IMR-90 (cell line): Measurements from ENCODE around the gene RHOG. TPM values are rescaled to one million over a fixed set of nuclear protein-coding genes. Genes with fewer than 3 reads are reported as not detected.

Source experiments
- ATAC-seq: fragments of 200-7000 bp; cut with Tn5 transposase; 2 replicates; pipeline ENCODE4 v1.9.1; 2020; ENCODE audit warnings: low read depth, mild to moderate bottlenecking, moderate library complexity
- BruUV-seq: library from RNA; stranded (reverse); fragments of 400-500 nt; replicated peaks from 2 replicates; lab custom pipeline; 2021; lab: Mats Ljungman, UMichigan
- CTCF ChIA-PET: fragments of 300-600 bp; formaldehyde crosslinking; extraction: SDS; loops from one replicate; lab custom pipeline; 2021; ENCODE audit warnings: antibody characterized with exemption; lab: Yijun Ruan, JAX
- POLR2A ChIA-PET: fragments of 300-600 bp; sonication (Branson Sonifier 250); formaldehyde crosslinking; loops from one replicate; lab custom pipeline; 2022; ENCODE audit warnings: antibody characterized with exemption; ENCODE audit not compliant: unreplicated experiment; lab: Charles Lee
- DNase-seq: peaks from one replicate; pipeline ENCODE4 v3.0.0; 2013
- H2AFZ ChIP-seq: replicated peaks from 2 replicates; pipeline ENCODE3; 2013; ENCODE audit warnings: low read length, mild to moderate bottlenecking; ENCODE audit not compliant: poor library complexity
- H2AK5ac ChIP-seq: 2 replicates; pipeline ENCODE4 v1.6.1; 2013; ENCODE audit warnings: low read depth, low read length, inconsistent platforms
- H2AK9ac ChIP-seq: replicated peaks from 2 replicates; pipeline ENCODE3; 2013; ENCODE audit warnings: mild to moderate bottlenecking, low read depth, low read length, moderate library complexity; ENCODE audit not compliant: poor library complexity
- H2BK120ac ChIP-seq: 2 replicates; pipeline ENCODE4 v1.6.1; 2013; ENCODE audit warnings: low read depth, low read length, inconsistent platforms
- H2BK15ac ChIP-seq: 3 replicates; pipeline ENCODE4 v1.6.1; 2013; ENCODE audit warnings: low read depth, low read length, inconsistent platforms
- H2BK20ac ChIP-seq: 2 replicates; pipeline ENCODE4 v1.6.1; 2013; ENCODE audit warnings: low read depth, mild to moderate bottlenecking, inconsistent platforms, low read length, moderate library complexity
- H2BK5ac ChIP-seq: 2 replicates; pipeline ENCODE4 v1.6.1; 2013; ENCODE audit warnings: mild to moderate bottlenecking, low read depth, low read length, inconsistent platforms; ENCODE audit not compliant: poor library complexity, severe bottlenecking
- H3K14ac ChIP-seq: replicated peaks from 2 replicates; pipeline ENCODE4 v1.6.1; 2013; ENCODE audit warnings: low read depth, low read length, inconsistent platforms
- H3K18ac ChIP-seq: 2 replicates; pipeline ENCODE4 v1.6.1; 2013; ENCODE audit warnings: low read depth, low read length, control low read depth
- H3K23ac ChIP-seq: 2 replicates; pipeline ENCODE4 v1.6.1; 2013; ENCODE audit warnings: low read depth, low read length, inconsistent platforms
- H3K27ac ChIP-seq: 2 replicates; pipeline ENCODE4 v1.5.1; 2013; ENCODE audit warnings: mild to moderate bottlenecking, control low read depth, low read length; ENCODE audit not compliant: insufficient read depth
- H3K27me3 ChIP-seq: 2 replicates; pipeline ENCODE4 v1.6.1; 2013; ENCODE audit warnings: low read length; ENCODE audit not compliant: control insufficient read depth, insufficient read depth
- H3K36me3 ChIP-seq: 2 replicates; pipeline ENCODE4 v1.6.1; 2013; ENCODE audit warnings: low read length, mixed read lengths; ENCODE audit not compliant: control insufficient read depth, insufficient read depth
- H3K4ac ChIP-seq: 2 replicates; pipeline ENCODE4 v1.6.1; 2013; ENCODE audit warnings: low read depth, low read length, inconsistent platforms
- H3K4me1 ChIP-seq: 2 replicates; pipeline ENCODE4 v1.6.1; 2013; ENCODE audit warnings: low read length, mixed read lengths; ENCODE audit not compliant: control insufficient read depth, insufficient read depth
- H3K4me2 ChIP-seq: 2 replicates; pipeline ENCODE4 v1.6.1; 2013; ENCODE audit warnings: low read depth, mild to moderate bottlenecking, control low read depth, low read length, moderate library complexity
- H3K4me3 ChIP-seq: 2 replicates; pipeline ENCODE4 v1.5.1; 2013; ENCODE audit warnings: low read depth, mild to moderate bottlenecking, control low read depth, low read length, moderate library complexity; ENCODE audit not compliant: insufficient read depth
- H3K56ac ChIP-seq: 2 replicates; pipeline ENCODE4 v1.6.1; 2013; ENCODE audit warnings: low read length, inconsistent platforms; ENCODE audit not compliant: insufficient read depth; ENCODE audit errors: extremely low read depth
- H3K79me1 ChIP-seq, 2 experiments: 2 replicates each; pipeline ENCODE4 v1.6.1; 2013; ENCODE audit warnings: low read length in 2 of 2, inconsistent platforms in 1 of 2, low read depth in 1 of 2
- H3K9ac ChIP-seq: 2 replicates; pipeline ENCODE4 v1.6.1; 2013; ENCODE audit warnings: low read depth, low read length, control low read depth
- H3K9me1 ChIP-seq: 2 replicates; pipeline ENCODE4 v1.6.1; 2013; ENCODE audit warnings: low read length, inconsistent platforms; ENCODE audit not compliant: insufficient read depth
- H3K9me3 ChIP-seq: 2 replicates; pipeline ENCODE4 v1.6.1; 2013; ENCODE audit warnings: low read length; ENCODE audit not compliant: control insufficient read depth, insufficient read depth
- H4K20me1 ChIP-seq: 2 replicates; pipeline ENCODE4 v1.6.1; 2013; ENCODE audit warnings: low read length, inconsistent platforms; ENCODE audit not compliant: insufficient read depth
- H4K5ac ChIP-seq: 2 replicates; pipeline ENCODE4 v1.6.1; 2013; ENCODE audit warnings: mild to moderate bottlenecking, low read depth, low read length, control low read depth
- H4K8ac ChIP-seq, 2 experiments: 2 replicates each; pipeline ENCODE4 v1.6.1; 2013; ENCODE audit warnings: low read depth in 2 of 2, low read length in 2 of 2, control low read depth in 1 of 2, inconsistent platforms in 1 of 2
- H4K91ac ChIP-seq: 2 replicates; pipeline ENCODE4 v1.6.1; 2013; ENCODE audit warnings: low read depth, low read length, inconsistent platforms; ENCODE audit not compliant: insufficient read depth
- BHLHE40 ChIP-seq: fragments of 150-350 bp; IDR thresholded peaks from 2 replicates; pipeline ENCODE4 v1.6.1; 2016; ENCODE audit warnings: mild to moderate bottlenecking, low read depth, low read length
- FOS ChIP-seq: fragments of 150-350 bp; IDR thresholded peaks from 2 replicates; pipeline ENCODE4 v1.6.1; 2016; ENCODE audit warnings: low read depth, low read length
- MAZ ChIP-seq: IDR thresholded peaks from 2 replicates; pipeline ENCODE4 v1.6.1; 2012; ENCODE audit warnings: low read depth, mild to moderate bottlenecking, low read length, improper control_type of control experiment, moderate library complexity, borderline replicate concordance
- MXI1 ChIP-seq: IDR thresholded peaks from 2 replicates; pipeline ENCODE4 v1.6.1; 2012; ENCODE audit warnings: low read depth, mild to moderate bottlenecking, low read length, moderate library complexity, borderline replicate concordance
- POLR2A ChIP-seq: IDR thresholded peaks from 2 replicates; pipeline ENCODE4 v1.6.1; 2012; ENCODE audit warnings: mild to moderate bottlenecking, low read depth, low read length
- RAD21 ChIP-seq: IDR thresholded peaks from 2 replicates; pipeline ENCODE4 v1.6.1; 2012; ENCODE audit warnings: low read length, improper control_type of control experiment
- RCOR1 ChIP-seq: IDR thresholded peaks from 2 replicates; pipeline ENCODE4 v1.6.1; 2012; ENCODE audit warnings: mild to moderate bottlenecking, low read length, improper control_type of control experiment; ENCODE audit not compliant: insufficient replicate concordance
- RFX5 ChIP-seq: IDR thresholded peaks from 2 replicates; pipeline ENCODE4 v1.8.0; 2012; ENCODE audit warnings: low read depth, mild to moderate bottlenecking, low read length, moderate library complexity
- WGBS, 2 experiments: methylation state at CpG; one replicate each; pipeline versions ENCODE4 v1.1.5 to v1.1.7; 2013; ENCODE audit warnings: missing lambda C conversion rate in 2 of 2; ENCODE audit not compliant: insufficient read length in 1 of 2; ENCODE audit errors: extremely low coverage in 2 of 2; 5-methylcytosine and 5-hydroxymethylcytosine counted together
- dilution Hi-C: fragments of 300-500 bp; cut with HindIII; formaldehyde crosslinking; loops from one replicate; pipeline ENCODE4 v1.14.3; 2018; ENCODE audit warnings: low sequenced_read_pairs; ENCODE audit not compliant: unreplicated experiment
- in situ Hi-C: fragments of 300-500 bp; cut with MboI; formaldehyde crosslinking; loops from 3 replicates; pipeline ENCODE4 v1.14.3; 2019; ENCODE audit warnings: low sequenced_read_pairs, inconsistent platforms, mixed read lengths
- intact Hi-C: fragments of 100-400 bp; cut with micrococcal nuclease; formaldehyde crosslinking; loops from 2 replicates; pipeline ENCODE4 v1.10.0; 2022
- polyA plus RNA-seq, 3 experiments: library from polyadenylated mRNA; depleted of rRNA; stranded (reverse); fragments of >200 nt; gene quantifications; 2 replicates each; pipeline ENCODE4 v1.2.3, GENCODE V29; 2012; ENCODE audit warnings: low replicate concordance in 1 of 3
- total RNA-seq: library from RNA; depleted of rRNA; stranded (reverse); fragments of >200 nt; gene quantifications from 2 replicates; pipeline ENCODE4 v1.2.3, GENCODE V29; 2012
- TF ChIP-seq, protein P1 (sequence below): fragments of 150-350 bp; IDR thresholded peaks from 2 replicates; pipeline ENCODE4 v1.6.1; 2016; ENCODE audit warnings: low read depth, mild to moderate bottlenecking, low read length, moderate library complexity, borderline replicate concordance

RHOG gene
- total and polyA plus RNA-seq, 2 of the 4 experiments (the other 2 are of a cell fraction), result 16.3 to 114 TPM

DNA sequence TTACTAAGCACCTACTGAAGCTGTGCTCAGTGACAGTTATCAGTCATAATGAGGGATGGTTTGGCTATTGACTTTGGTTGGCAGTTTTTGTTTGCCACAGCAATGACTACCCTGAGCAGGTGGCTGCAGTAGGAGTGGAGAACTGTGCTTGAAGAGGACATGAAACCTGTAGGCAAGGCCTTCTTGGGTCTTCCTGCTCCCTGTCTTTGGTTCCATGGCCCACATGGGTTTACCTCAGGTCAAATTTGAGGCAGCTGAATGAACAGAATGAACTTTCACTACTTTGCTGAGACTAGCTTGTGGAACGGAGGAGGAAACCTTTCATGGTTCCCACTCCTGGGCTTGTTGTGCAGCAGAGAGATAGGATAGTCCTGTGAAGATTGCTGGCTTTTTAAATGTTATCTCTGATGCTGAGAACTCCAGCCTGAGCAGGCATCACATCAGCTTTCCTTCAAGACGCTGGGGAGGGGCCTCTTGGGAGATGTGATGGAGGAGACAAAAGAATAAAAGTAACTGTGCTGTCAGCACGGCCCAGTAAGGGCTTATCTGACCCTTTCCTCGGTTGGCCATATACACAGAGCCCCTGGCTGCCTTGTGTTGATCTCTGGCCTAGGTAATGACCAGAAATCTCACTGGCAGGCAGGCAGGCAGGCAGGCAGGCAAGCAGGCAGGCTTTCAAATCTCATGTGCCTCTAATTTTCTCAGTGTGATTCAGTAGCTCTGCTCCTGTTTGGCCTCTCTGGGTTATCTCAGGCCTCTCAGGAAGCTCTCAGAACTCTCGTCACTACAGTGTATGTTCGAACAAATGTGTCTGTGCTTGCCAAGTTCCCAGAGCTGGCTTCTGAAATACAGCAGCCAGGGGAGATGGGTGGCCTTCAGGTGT is 26.7 kb upstream of the RHOG start:
- Histone ChIP-seq H3K4me2 (peak overlapping the region; percentile 5; the same call in 1 of the 2 replicates), H3K4me1 (peaks cover 16% of the 10 kb centered on the region), H3K9ac (no peak overlapping the region), H3K79me1 (peaks cover 34 to 46% of the 10 kb centered on the region in 2 experiments), H4K91ac (0 out of 2 replicates have a peak overlapping the region, but pooled peaks have one; percentile 13), H2BK20ac (no peak overlapping the region), H3K18ac (peak overlapping the region; percentile 56), H3K36me3 (no peaks in the 10 kb centered on the region), H3K23ac (no peak overlapping the region; the same call in 1 of the 2 replicates), H3K9me1 (peaks cover 9% of the 10 kb centered on the region; the same call in 1 of the 2 replicates), H3K56ac (no peak overlapping the region), H3K4me3 (no peak overlapping the region), H4K8ac (no peak overlapping the region), H3K27ac (no peak overlapping the region), H2AFZ (no peak overlapping the region), H3K27me3 (no peaks in the 10 kb centered on the region), H3K14ac (peak overlapping the region; percentile 17; the same call in 1 of the 2 replicates), H2AK5ac (no peak overlapping the region; the same call in 1 of the 2 replicates), H3K4ac (peak overlapping the region; percentile 63; the same call in 1 of the 2 replicates), H2BK120ac (no peak overlapping the region), H4K5ac (peak overlapping the region; percentile 12; the same call in 1 of the 2 replicates), H2BK15ac (no peak overlapping the region), H3K9me3 (no peaks in the 10 kb centered on the region), H2AK9ac (no peak overlapping the region), H2BK5ac (no peak overlapping the region), H4K20me1 (no peaks in the 10 kb centered on the region)
- ChIA-PET CTCF (interaction anchor here (1.2 to 1.9 kb wide), 3 partner anchors 13 to 206 kb away, joined by 3 to 11 read pairs (median 8); partner anchors contain the start of gene STIM1), POLR2A (interaction anchor here (0.6 kb wide), 1 partner anchor 8 kb away, joined by 8 read pairs; no protein-coding TSS in a partner anchor)
- DNase-seq (no peak), ATAC-seq (0 out of 2 replicates have a peak, but pooled peaks have one; percentile 28)
- in situ Hi-C loops (no loop called here), dilution Hi-C loops (no loop called here), intact Hi-C loops (no loop called here)
- WGBS, 2 experiments, result 53% methylated on average over 3 of the region's 6 CpGs; no CpG with 5 or more reads in 1 of the 2 experiments
- BruUV-seq, result no TSS peak
- TF ChIP-seq FOS, result no peak
- TF ChIP-seq MXI1, result no peak
- TF ChIP-seq BHLHE40, result no peak
- TF ChIP-seq MAZ, result no peak
- no peak for TF ChIP-seq RAD21
- TF ChIP-seq, protein P1, sequence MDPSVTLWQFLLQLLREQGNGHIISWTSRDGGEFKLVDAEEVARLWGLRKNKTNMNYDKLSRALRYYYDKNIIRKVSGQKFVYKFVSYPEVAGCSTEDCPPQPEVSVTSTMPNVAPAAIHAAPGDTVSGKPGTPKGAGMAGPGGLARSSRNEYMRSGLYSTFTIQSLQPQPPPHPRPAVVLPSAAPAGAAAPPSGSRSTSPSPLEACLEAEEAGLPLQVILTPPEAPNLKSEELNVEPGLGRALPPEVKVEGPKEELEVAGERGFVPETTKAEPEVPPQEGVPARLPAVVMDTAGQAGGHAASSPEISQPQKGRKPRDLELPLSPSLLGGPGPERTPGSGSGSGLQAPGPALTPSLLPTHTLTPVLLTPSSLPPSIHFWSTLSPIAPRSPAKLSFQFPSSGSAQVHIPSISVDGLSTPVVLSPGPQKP, result no peak
- TF ChIP-seq POLR2A, result no peak
- no peak for TF ChIP-seq RFX5
- TF ChIP-seq RCOR1, result no peak
